Ectodermal cell (in vitro differentiated cells): ENCODE data around the gene ADCY5.

ENCODE experiments used
- H3K27ac ChIP-seq: 2 replicates; pipeline ENCODE4 v1.7.0; 2013; ENCODE audit warnings: mild to moderate bottlenecking, low read depth, low read length; ENCODE audit not compliant: insufficient read depth, poor library complexity, severe bottlenecking
- H3K27me3 ChIP-seq: 2 replicates; pipeline ENCODE4 v1.7.0; 2013; ENCODE audit warnings: mild to moderate bottlenecking, low read length; ENCODE audit not compliant: insufficient read depth, control insufficient read depth, poor library complexity, severe bottlenecking
- H3K36me3 ChIP-seq: one replicate; pipeline ENCODE4 v1.7.0; 2013; ENCODE audit warnings: low read length; ENCODE audit not compliant: control insufficient read depth, insufficient read depth
- H3K4me1 ChIP-seq: one replicate; pipeline ENCODE4 v1.7.0; 2013; ENCODE audit warnings: low read length; ENCODE audit not compliant: control insufficient read depth, insufficient read depth
- H3K4me3 ChIP-seq: 2 replicates; pipeline ENCODE4 v1.7.0; 2013; ENCODE audit warnings: low read depth, low read length, control low read depth; ENCODE audit not compliant: insufficient read depth
- H3K9me3 ChIP-seq: 2 replicates; pipeline ENCODE4 v1.7.0; 2013; ENCODE audit warnings: mild to moderate bottlenecking, low read length, moderate library complexity; ENCODE audit not compliant: control insufficient read depth
- WGBS, 2 experiments: methylation state at CpG; one replicate each; pipeline ENCODE4 v1.1.7; 2013; ENCODE audit warnings: missing lambda C conversion rate in 2 of 2; 5-methylcytosine and 5-hydroxymethylcytosine counted together

The ADCY5 gene

DNA sequence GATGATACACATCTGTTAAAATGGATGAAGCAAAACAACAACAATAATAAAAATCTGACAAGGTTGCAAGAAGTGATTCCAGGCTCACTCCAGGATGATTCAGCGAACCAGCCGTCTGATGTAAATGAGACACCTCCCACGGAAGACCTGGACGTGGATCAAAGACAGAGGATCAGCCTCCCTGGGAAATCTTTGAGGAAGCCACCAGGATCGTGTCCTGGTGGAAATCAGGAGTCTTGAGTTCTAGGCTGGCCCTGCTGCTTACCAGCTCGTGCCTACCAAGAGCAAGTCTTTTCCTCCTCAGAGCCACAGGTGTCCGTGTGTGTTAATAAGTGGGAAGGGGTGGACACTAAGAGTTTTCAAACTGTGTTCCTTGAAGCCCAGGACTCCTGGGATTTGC, 15.3 kb upstream of the ADCY5 start:
- no peaks in the 10 kb centered on the region for H3K36me3 ChIP-seq
- H3K4me1 ChIP-seq, result peaks cover 7% of the 10 kb centered on the region
- no peak overlapping the region for H3K27ac ChIP-seq
- 84 to 86% methylated on average over 7 of the region's 7 CpGs for WGBS, 2 experiments
- no peaks in the 10 kb centered on the region for H3K9me3 ChIP-seq
- no peaks in the 10 kb centered on the region for H3K27me3 ChIP-seq
- no peak overlapping the region for H3K4me3 ChIP-seq

DNA sequence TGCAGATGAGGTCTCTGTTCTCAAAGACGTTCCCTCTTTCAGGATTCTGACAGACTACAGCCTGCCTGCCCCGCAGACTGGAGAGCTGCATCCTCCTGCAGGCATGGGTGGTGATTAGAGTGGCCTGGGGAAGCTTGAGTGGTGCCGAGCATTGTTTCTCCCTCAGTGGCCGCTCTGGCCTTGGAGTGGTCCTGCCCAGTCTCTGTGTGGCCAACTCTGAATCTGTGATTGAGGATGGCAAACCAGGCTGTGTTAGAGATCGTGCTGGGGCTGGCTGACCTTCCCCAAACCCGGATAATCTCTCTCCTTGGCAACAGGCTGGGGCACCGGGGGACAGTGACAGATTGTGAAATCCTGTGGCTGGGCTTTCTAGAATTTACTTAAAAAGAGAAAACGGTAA, 11.0 kb upstream of the ADCY5 start:
- no peak overlapping the region for H3K4me3 ChIP-seq
- no peaks in the 10 kb centered on the region for H3K36me3 ChIP-seq
- H3K27me3 ChIP-seq, result no peaks in the 10 kb centered on the region
- H3K4me1 ChIP-seq, result peaks cover 10% of the 10 kb centered on the region
- WGBS, 2 experiments, result 40% methylated on average over 8 of the region's 8 CpGs
- H3K9me3 ChIP-seq, result no peaks in the 10 kb centered on the region
- peak overlapping the region; percentile 8 for H3K27ac ChIP-seq

DNA sequence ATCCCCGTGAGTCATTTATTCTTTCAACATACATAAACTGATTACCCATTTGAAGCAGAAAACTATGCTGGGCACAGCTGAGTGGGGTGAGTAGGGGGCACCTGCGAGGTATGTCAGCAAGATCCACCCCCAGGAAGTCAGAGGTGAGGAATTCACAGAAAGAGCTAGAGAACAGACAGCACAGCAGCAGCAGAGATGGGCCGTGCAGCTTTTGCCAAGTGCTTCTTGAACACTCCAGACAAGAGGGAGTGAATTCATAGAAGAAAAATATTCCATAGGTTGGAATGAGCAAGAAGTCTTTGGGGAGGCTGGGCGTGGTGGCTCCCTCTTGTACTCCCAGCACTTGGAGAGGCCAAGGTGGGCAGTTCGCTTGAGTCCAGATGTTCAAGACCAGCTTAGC, 9.4 kb upstream of the ADCY5 start:
- WGBS, 2 experiments, result 80 to 81% methylated on average over 5 of the region's 5 CpGs
- peaks cover 10% of the 10 kb centered on the region for H3K4me1 ChIP-seq
- H3K9me3 ChIP-seq, result no peaks in the 10 kb centered on the region
- H3K27me3 ChIP-seq, result peaks cover 4% of the 10 kb centered on the region
- no peak overlapping the region for H3K4me3 ChIP-seq
- no peaks in the 10 kb centered on the region for H3K36me3 ChIP-seq
- no peak overlapping the region for H3K27ac ChIP-seq

DNA sequence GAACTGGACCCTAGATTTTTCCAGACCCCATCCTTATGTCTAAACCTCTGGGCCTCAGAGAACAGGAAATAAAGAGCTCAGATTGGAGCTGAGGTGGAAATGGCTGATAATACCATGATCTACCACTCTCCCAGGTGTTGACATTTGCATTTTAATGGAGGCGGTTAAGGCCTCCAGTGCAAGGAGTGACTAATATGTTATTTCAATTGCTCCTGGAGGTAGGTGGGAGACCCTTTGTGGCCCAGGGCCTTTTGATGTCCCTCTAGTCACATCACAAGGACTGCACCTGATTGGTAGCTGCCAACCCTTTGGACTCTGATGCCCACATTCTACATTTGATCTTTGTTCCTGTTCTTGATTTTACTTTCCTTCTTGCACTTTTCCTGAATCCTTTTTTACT, 9.0 kb upstream of the ADCY5 start:
- H3K36me3 ChIP-seq, result no peaks in the 10 kb centered on the region
- no peak overlapping the region for H3K4me3 ChIP-seq
- peaks cover 10% of the 10 kb centered on the region for H3K4me1 ChIP-seq
- 77% methylated on average over 1 of the region's 1 CpG; no CpG with 5 or more reads in 1 of the 2 experiments for WGBS, 2 experiments
- peaks cover 4% of the 10 kb centered on the region for H3K27me3 ChIP-seq
- H3K9me3 ChIP-seq, result no peaks in the 10 kb centered on the region
- H3K27ac ChIP-seq, result no peak overlapping the region

DNA sequence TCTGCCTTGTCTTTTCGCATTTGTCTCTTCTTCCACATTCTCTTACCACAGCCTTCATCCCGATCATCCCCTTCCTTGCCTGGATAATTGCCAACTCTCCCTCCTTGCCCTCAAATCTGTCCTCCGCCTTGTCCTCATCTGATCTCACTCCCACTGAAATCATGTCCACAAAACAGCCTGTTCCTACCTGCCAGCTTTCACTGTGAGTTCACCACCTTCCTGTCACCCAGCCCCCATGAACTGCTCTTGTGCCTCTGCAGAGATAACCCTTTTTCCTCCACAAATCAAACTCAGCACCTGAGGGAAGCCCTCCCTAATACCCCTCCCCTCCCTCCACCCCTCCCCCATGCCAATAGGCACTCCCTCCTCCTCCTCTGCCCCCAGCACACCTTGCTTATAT, 4.8 kb upstream of the ADCY5 start:
- no peak overlapping the region for H3K27ac ChIP-seq
- no peak overlapping the region for H3K4me3 ChIP-seq
- H3K27me3 ChIP-seq, result peaks cover 35% of the 10 kb centered on the region
- 89 to 91% methylated on average over 3 of the region's 3 CpGs for WGBS, 2 experiments
- H3K9me3 ChIP-seq, result no peaks in the 10 kb centered on the region
- H3K4me1 ChIP-seq, result no peaks in the 10 kb centered on the region
- H3K36me3 ChIP-seq, result no peaks in the 10 kb centered on the region

DNA sequence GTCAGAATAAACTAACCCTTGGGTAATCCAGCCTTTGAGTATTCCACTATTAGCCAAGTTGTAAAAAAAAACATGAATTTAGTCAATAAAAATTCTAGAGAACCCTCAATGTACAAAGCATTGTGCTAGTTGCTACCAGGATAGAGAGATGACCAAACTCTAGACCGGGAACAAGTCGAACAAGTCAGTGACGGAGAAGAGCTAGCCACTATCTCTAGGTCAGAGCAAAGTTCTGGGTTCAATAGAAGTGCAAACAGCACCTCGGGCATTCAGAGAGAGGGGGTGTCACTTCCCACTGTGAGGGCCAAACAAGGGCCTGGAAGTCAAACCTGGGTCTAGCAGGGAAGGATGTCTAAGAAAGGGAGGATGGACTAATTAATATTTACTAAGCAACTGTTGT, 2.3 kb upstream of the ADCY5 start:
- Histone ChIP-seq H3K27ac (no peak overlapping the region), H3K4me3 (no peak overlapping the region), H3K27me3 (peaks cover 59% of the 10 kb centered on the region), H3K4me1 (no peaks in the 10 kb centered on the region), H3K9me3 (no peaks in the 10 kb centered on the region), H3K36me3 (no peaks in the 10 kb centered on the region)
- WGBS, 2 experiments, result 83 to 87% methylated on average over 4 of the region's 4 CpGs

DNA sequence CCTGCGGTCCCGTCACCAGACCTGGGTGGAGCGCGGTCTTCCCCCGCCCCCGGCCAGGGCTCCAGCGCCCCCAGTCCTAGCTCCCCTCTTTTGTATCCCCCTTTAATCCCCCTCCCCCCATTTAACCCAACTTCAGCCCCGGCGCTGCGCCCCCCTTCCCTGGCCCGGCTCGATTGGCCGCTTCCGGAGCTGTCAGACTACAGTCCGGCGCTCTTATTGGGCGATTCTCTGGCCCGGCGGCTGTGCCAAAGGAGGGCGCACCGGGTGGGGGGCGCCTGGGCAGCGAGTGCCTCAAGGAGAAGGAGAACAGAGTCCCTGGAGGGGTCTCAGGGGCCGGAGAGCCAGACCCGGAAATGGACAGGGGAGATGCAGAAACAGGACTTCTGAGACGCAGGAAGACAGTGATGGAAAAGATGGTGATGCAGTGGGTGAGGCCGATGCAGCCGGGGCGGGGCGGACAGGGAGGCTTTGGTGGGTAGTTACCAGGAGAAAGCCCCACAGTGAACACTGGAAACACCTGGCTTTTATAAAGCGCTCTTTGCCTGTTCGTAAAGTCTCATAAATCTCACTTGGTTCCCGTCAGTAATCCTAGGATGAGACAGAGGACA, 1.2 kb upstream of the ADCY5 start:
- Histone ChIP-seq H3K4me1 (no peaks in the 10 kb centered on the region), H3K4me3 (peak overlapping the region; percentile 49), H3K36me3 (no peaks in the 10 kb centered on the region), H3K27me3 (peaks cover 69% of the 10 kb centered on the region), H3K27ac (no peak overlapping the region), H3K9me3 (no peaks in the 10 kb centered on the region)
- WGBS, 2 experiments, result 13% methylated on average over 33 of the region's 33 CpGs

DNA sequence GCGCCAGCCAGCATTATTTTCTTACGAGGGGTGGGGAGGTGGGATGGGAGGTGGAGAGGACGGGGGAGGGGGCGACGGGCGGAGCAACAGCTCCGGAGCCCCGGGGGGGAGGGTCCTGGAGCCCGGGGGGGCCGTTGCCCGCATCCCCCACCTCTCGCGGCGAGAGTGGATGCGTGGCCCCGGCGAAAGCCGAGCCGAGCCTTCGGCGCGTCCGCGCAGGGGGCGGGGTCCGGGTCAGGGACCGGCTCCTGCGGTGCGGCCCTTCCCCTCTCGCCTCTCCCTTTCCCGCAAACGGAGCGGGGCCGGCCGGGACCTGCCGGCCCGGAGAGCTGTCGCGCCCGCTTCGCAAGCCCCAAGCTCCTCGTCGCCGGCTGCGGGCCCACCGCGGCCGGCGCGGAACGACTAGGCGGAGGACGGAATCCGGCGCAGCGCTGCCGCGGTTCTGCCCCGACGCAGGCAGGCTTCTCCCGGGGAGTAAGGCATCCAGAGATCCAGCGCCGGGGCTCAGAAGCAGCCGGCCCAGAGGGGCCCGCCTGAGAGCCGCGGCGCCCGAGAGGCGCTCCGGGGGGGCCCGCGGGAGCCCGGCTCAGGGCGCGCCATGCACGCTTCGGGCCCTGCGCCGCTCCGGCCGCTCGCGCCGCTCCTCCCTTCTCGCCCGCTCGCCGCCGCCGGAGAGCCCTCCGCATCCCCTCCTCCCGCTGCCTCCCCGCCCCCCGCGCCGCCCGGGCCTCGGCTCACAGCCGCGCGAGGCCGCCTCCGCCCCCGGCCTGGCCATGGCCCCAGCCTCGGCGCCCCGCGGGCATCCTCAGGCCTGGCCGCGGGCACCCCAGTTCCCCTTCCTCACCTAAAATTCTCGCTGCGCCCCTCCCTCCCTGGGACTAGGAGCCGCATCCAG, 459 bp upstream of the ADCY5 start:
- Histone ChIP-seq H3K27ac (no peak overlapping the region), H3K4me3 (peak overlapping the region; percentile 49), H3K36me3 (no peaks in the 10 kb centered on the region), H3K27me3 (peaks cover 70% of the 10 kb centered on the region), H3K9me3 (no peaks in the 10 kb centered on the region), H3K4me1 (no peaks in the 10 kb centered on the region)
- WGBS, 2 experiments, result 0% methylated on average over 114 of the region's 114 CpGs

DNA sequence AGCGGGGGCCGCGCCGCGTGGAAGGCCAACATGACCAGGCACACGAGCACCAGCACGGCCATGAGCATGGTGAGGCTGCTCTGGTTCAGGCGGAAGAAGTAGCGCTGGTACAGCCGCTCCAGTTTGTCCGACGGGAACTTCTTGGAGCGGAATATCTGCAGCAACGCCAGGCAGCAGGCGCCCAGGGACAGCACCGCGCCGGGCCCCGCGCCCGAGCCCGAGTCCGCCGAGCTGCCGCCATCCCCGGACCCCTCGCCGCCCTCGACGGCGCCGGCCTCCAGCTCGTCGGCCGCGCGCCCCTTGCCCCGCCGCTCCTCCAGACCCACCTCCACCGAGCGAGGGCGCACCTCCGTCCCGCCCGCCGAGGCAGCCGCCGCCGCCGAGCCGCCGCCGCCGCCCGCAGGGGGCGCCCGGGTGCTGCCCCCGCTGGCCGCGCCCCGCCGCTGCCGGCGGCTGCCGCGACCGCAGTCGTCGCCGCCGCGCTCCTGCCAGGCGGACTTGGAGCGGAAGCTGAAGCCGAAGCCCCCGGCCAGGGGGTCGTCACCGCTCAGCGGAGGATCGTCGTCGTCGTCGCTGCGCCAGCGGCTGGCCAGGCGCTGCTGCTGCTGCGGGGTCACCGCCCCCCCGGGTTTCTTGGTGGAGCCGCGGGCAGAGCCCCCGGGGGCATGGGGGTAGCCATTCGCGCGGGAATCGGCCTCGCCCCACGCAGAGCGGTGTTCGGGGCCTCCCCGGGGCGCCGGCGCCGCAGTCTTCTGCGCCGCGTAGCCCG, 957 bp downstream of the ADCY5 start:
- H3K27me3 ChIP-seq, result peaks cover 66% of the 10 kb centered on the region
- H3K9me3 ChIP-seq, result no peaks in the 10 kb centered on the region
- H3K36me3 ChIP-seq, result no peaks in the 10 kb centered on the region
- 19% methylated on average over 110 of the region's 110 CpGs for WGBS, 2 experiments
- no peaks in the 10 kb centered on the region for H3K4me1 ChIP-seq
- no peak overlapping the region for H3K27ac ChIP-seq
- H3K4me3 ChIP-seq, result peak overlapping the region; percentile 49

DNA sequence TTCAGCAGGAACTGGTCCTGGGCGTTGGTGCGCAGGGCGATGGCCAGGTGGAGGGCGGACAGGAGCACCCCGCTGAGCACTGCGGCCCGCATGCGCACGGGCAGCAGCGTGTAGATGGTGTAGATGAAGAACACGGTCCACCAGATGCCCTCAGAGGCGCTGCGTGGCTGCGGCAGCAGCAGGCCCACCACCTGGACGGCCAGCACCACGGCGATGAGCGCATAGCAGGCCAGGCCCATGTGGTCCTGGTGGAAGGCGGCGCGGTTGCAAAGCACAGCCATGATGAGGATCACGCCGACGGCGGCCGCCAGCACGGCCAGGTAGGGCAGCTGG, 1.5 kb downstream of the ADCY5 start:
- WGBS, 2 experiments, result 95 to 96% methylated on average over 27 of the region's 27 CpGs
- peaks cover 66% of the 10 kb centered on the region for H3K27me3 ChIP-seq
- no peaks in the 10 kb centered on the region for H3K4me1 ChIP-seq
- H3K9me3 ChIP-seq, result no peaks in the 10 kb centered on the region
- H3K27ac ChIP-seq, result no peak overlapping the region
- no peak overlapping the region for H3K4me3 ChIP-seq
- H3K36me3 ChIP-seq, result no peaks in the 10 kb centered on the region
